HG03066 (cell line): ENCODE measurements around the gene PRPF6.

Experiments used
- ATAC-seq: cut with Tn5 transposase; IDR thresholded peaks from one replicate; pipeline ENCODE4 v1.9.1; 2021; ENCODE audit warnings: low read depth; ENCODE audit not compliant: unreplicated experiment

The PRPF6 gene

DNA sequence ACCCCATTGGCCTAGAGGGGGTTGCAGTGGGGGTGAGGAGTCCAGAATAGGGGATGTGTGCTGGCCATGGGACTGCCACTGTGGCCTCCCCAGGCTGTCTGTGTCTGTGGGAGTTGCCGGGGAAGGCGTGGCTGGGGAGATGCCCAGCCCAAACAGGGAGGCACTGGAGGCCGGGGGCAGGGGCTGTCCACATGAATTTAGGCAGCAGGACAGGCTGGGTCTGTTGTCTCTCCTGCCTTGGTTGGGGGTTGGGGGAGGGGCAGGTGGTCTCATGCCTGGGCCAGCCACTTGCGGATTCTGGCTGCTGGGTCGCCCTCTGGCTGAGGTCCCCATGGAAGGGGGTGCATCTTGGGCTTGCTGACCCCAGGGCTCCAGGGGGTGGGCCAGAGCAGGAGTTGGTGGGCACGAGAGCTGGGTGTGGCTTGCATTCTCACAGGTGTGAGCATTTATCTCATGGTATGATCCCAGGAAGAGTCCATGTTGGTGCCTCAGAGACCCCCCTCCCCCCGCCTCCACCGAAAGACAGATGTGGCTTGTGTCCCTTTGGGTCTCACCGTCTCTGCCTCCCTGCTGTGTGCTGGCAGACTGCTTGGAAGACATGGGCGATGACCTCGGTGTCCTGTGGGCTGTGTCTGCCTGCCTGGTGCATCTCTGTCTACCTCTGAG is 64.5 kb downstream of the PRPF6 start:
- no peak for ATAC-seq

DNA sequence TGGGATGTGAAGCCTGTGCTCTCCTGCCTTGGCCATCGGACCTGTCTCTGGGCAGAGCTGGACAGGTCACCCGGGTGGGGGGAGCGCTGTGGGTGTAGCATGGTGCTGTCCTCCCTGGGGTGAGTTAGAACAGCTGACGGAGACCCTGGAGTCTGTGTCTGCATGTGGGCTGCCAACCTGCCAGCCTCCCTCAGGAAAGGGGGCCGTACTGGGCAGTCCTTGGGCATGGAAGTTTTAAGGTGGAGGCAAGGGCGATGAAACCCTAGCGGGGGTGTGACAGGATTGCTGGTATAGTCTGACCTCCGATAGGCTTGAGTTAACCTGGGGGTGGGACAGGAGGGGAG is 66.1 kb downstream of the PRPF6 start:
- ATAC-seq, result no peak

DNA sequence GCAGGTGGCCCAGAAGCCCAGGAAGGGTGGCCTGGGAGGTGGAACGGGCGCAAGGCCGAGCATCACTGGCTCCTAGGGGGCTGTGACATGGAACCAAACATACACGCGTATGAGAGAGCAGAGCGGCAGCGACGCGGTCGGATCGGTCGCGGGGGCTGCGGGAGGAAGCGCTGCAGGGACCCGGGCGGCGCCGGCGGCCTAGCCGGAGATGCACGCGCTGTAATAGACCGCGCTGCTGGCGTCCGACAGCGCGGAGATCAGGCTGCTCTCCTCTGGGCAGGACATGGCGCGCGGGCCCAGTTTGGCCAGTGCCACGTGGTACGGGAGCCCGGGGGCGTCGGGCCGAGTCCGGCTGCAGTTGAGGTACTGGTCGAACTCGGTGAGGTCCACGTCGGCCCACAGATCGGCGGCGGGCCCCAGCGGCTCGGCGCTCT is 67.1 kb downstream of the PRPF6 start:
- ATAC-seq, result no peak

DNA sequence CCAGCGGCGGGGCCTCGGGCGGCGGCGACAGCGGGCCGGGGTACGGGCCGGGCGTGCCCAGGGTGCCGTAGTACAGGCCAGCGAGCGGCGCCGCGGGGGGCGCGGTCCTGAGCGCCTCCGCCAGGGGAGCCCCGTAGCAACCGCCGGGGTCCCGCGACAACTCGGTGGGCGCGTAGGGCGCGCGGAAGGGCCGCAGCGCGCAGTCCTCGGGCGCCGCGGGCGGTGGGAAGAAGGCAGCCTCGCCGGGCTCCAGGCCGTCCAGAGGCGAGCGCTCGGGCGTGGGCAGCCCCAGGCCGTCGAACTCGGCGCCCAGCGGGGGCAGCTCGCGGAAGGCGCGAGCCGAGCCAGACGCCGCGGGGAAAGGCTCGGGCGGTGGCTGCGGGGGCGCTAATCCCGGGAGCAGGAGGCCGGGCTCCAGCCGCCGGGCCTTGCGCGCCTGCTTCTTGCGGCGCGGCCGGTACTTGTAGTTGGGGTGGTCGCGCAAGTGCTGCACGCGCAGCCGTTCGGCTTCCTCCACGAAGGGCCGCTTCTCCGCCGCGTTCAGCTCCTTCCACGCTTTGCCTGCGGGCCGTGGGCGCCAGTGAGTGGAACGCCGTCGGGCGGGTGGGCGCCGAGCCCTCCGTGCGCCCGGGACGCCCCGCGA is 67.6 kb downstream of the PRPF6 start:
- no peak for ATAC-seq

DNA sequence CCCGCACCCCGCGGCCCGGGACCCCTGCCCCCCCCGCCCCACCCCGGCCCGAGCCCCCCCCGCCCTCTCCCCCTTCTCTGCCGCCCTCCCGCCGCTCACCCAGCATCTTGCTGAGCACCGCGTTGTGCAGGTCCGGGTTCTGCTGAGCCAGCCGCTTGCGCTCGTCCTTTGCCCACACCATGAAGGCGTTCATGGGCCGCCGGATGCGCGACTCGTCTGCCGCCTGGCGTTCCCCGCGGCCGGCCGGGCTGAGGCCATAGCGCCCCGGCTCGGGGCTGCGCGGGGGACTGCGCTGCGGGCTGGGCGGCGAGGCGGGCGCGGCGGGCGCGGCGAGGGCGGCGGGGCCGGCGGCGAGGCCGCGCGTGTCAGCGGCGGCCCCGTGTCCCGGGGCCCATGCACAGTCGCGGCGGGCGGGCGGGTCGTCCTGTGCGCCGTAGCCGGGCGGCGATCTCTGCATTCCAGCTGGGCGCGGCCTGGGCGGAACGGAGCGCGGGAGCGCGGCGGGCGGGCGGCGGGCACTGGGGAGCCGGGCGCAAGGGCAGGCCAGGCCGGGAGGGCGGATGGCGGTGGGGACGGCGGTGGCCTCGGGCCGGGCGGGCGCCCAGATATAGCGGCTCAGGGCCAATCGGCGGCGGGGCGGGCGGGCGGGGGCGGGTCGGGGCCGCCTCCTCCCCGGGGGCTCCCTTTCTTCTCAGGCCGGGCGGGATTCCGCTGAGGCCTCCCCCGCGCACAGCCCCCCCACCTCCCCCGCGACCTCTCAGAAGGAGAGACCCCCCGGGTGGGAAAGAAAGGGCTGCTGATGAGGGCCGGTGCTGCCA is 68.3 kb downstream of the PRPF6 start, which contains the start of gene SOX18:
Gene SOX18, minus strand, starts transcription at position 580 of the 818 bp plus-strand sequence. Its CDS starts 123 bp downstream, at position 457.
- ATAC-seq, result no peak

DNA sequence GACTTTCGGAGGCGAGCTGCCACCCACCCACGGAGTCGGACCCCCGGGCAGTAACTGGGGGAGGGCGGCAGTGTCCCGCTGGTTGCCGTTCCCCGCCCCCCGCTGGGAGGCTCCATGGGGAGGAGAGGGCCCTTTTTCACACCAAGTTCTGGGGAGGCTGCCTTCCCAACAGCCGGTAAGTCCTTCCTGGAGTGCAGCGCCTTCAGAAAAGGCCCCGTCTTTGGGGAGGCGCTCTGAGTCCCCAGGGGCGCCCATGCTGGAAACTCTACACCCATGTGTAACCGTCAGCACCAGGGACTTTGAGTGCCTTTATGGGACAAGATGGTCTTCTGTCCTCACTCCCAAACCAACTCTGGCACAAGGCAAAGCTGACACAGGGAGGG is 68.9 kb downstream of the PRPF6 start:
- no peak for ATAC-seq

DNA sequence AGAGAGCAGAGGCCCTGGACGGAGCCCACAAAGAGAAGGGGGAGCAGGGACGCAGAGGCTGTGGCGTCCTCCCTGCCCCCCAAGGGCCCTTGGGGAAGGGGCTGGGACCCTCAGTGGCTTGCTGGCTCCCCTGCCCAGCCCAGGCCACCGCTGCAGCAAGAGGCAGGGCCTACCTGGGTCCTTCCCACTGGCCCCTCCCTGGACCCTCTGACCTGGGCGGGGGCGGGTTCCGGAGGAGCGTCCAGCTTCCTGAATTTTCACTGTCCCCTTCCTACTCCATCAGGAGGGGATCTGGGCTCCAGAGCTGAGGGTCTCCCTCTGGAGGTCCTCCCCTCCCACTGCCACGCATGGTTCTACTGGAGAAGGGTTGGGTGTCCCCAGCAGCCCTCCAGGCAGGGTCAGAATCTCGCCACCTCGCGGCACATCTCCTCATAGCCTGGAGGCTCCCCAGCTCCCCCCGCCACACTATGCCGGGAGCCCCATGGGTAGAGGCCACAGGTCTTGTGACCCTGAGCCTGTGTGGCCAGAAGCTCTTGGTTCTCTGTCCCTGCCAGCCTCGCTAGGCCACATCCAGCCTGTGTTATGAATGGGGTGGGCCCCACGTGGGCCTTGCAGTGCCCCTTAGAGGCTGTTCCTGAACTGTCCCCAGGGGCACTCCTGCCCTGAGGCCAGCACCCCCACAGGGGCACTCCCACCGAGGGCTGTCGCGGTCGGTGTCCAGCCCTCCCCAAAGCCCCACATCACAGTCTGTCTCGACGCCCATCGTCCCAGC is 69.5 kb downstream of the PRPF6 start:
- ATAC-seq, result no peak

DNA sequence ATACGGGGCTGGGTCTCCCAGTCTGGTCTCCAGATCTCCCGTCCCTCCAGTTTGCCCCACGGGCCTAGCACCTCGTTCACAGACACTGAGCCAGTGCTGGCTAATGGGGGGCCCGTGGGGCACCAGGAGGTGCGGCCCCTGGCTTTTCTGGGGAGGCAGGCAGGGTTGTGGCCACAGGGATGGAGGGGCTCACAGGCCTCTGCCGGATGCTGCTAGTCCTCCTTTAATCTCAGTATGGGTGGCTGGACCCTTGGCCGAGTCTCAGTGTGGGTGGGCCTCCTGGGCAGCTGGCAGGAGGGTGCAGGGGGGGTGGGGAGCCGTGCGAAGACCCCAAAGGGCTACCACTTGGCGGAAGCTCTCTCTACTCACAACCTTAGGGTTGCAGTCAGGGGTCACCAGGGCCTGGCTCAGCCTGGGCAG is 70.1 kb downstream of the PRPF6 start:
- ATAC-seq, result no peak

DNA sequence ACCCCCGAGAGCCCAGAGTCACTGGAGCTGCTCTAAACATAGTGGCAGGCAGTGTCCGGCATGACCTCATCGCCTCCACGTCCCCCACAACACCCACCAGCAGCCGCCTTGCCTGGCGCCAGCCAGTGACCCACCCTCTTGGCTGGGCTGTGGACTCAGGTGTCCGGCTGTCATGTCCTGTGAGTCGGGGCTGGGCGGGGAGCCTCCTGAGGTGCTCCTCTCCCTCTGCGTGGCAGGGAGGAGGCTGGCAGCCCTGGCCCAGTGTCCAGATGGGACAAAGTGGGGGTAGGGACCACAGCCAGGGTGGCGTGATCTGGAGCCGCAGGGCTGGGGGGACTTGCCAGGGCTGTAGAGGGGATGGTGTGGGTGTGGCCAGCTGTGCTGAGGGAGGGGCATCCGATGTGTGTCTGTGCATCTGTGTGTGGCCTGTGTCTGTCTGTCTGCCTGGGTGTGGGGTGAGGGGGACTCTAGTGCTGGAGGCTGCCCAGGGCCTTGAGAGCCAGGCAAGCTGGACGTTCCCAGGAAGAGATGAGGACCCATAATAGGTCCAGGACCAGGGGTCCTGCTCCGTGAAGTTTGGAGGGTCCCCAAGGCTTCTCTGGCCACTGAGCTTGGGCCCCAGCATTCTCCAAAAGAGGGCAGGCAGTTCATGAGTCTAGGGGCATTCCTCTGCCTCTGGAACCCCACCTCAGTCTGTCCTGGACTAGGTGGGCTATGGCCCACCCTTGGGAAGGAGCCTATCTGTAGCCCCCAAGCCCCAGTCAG is 70.8 kb downstream of the PRPF6 start:
- no peak for ATAC-seq

DNA sequence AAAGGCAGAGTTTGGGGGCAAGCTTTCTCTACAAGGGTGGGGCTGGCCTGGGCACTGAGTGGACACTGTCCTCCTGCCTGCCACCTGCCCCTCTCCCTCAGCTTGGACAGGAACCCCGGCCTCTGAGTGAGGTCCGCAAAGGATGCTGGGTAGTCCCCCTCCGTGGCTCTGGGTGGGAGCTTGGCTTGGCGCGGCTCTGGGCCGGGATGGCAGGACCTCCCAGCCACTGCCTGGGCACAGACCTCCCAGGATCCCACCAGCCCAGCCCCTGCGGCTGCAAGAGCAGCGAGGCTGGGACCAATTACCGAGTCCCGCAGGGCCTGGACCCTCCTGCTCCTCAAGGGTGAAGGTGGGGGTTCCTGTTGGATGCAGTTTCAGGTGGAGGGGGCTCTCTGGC is 71.4 kb downstream of the PRPF6 start:
- ATAC-seq, result no peak

DNA sequence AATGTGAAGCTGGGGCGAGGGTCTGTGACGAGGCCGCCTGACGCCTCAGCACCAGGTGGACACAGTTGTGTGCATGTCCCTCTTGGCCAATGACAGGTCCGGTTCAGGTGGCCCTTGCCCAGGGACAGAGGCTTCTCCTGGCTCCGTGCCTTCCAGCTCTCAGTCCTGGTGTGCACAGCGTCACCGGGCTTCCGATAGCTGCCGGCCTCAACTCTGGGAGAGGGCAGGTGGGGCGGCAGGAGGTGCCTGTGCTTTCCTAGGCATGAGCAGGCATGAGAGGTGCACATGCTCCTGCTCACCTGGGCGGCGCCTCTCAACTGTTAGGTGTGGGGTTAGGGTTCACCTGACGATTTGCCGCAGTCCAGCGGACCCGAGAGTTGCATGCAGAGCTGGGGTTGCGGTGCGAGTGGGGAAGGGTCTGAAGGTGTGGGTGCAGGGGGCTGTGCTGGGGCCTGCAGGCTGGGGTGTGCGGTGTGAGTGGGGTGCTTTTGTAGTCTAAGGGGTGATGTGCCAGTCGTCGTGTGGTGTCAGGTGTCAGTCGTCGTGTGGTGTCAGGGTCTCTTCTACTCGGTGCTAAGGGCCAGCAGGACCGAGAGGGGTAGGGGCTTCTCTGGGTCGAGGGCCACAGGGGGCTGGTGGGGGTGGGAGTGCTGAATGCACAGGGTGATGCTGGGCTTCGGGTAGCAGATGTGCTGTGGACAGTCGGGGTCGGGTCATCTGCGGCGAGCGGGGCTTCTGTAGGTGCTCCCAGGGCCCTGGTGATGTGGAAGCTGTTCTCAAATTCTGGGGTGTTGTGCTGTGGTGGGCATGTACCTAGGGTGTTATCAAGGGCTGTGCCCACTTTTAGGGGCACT is 72.3 kb downstream of the PRPF6 start:
- ATAC-seq, result no peak

DNA sequence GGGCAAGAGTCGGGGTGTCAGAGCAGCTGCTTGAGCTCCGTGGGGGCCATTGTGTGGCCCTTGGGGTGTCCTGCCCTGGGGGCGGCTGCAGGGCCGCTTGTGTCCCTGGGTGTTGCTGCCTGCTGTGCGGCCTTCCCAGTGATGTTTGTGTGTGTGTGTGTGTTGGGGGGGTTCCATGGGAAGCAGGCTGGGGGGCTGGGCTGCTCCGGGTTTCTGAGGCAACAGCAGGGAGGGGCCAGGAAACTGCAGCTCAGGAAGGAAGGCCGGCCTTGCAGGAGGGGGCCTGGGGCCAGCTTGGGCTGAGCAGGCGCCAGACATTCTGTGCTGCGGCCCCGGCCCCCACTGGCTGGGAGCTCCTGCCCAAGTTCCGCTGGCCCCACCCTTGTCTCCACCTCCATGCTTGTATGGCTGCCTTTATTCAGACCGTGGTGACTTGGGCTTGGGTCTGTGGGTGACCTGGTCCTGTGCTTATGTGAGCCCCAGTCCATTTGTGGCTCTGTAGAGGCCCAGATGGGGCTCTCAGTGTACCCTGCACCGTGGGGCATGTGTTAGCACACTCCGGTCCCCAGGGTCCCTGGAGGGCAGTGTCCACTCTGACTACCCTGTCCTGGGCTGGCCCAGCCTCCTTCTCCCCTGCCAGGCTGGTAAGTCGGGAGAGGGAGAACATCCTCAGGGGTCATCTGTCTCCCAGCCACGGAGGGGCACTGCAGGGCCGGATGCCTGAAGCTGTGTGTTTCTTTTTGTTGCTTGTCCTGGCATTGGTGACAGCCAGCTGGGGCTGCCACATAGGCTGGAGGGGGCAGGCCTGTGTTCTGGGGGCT is 73.1 kb downstream of the PRPF6 start:
- no peak for ATAC-seq

DNA sequence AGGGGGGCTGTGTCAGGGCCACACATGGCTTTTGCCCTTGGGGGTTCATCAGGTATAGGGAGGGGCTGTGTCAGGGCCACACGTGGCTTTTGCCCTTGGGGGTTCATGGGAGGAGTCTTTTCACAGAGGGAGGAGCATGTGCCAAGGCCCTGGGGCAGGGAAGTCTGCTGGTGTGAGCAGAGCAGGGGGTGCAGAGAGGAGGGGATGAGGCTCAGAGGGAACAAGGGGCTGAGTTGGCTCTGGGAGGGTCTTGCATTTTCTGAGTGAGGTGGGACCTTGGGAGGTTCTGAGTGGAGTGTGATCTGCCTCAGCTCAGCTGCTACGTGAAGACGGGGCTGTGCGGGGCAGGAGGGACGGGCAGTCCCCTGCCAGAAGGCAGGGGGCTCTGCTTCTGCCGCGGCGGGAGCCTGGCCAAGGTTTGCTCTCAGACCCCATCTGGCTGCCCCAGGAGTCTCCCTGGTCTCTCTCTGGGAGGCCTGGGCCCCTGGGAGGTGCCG is 74.5 kb downstream of the PRPF6 start:
- no peak for ATAC-seq

DNA sequence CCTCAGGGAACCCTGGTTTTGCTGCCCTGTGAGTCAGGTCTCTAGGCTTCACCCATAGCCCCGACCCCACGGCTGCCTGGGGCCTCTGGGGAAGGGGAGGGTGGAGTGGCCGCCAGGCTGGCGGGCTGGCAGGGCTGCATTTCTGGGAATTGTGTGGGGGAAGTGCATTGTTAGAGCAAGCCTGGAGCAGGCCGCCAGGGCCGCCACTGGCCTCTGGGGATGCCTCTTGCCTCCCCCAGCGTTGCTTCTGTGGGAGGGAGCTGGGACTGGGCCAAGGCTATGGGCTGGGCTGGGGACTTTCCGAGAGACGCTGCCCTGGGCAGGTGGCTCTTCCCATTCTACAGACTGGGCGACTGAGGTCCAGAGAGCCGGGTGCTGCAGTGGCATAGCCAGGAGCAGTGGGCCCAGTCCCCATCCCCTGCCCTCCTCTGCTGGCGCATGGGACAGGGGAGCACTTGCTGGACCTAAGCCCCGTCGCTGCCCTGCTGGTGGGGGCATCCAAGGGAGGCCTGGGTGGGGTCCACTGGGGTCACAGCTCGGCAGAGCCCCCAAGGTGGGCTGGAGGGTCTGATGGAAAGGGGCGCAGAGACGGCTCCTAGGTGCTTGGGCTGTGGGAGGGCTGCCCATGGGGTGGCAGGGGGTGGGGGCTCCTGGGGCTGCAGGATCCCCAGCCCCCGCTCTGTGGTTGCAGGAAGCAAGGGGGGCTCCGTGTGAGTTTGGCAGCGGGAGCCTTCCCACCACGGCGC is 75.1 kb downstream of the PRPF6 start:
- no peak for ATAC-seq

DNA sequence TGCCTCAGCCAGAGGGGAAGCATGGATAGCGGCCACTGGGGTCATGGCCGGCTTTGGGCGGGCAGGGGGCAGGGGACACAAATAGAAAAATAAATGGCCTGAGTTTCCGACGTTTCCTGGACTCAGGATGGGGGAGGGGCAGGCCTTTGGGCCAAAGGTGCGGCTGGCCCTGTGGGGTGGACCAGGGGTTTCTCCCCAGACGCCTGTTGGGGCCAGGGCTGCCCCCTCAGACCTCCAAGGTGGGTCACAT is 75.6 kb downstream of the PRPF6 start:
- no peak for ATAC-seq

DNA sequence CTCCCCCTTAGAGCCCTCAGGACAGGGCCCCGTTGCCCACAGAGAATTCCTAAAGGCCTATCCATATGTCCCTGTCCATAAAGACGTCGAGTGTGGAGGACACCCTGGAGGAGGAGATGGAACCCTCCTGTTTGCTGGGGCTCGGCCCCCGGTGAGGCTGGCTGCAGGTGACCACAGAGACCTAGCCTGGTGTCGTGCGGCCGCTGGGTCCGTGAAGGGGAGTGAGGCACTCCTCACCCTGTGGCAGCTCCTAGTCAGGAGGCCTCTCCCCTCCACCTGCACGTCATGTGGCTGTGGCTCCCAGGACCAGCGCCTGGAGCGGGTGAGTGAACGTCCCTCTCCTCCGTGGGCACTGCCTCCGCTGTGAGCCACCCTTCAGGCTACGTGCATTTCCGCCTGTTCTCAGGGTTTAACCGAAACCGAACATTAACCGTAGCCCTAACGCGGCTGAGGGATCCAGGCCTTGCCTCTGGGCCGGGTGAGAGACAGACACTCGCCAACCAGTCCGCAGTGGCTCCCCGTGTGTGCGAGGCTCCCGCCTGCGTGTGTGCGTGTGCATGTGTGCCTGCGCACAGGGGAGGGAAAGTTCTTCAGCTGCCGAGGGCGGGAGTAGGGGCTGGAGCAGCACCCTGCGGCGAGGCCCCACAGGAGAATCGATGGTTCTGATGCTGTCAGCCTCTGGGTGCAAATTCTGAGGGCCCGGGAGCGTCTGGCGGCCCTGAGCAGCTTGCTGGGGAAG is 76.1 kb downstream of the PRPF6 start:
- no peak for ATAC-seq
